ENCODE measurements around the gene ZDHHC11. TPM values are rescaled to one million over a fixed set of nuclear protein-coding genes. Genes with fewer than 3 reads are reported as not detected.
"Not testable (repeated sequence)": the region's sequence is repeated elsewhere in the genome, so short reads cannot be mapped to it uniquely, and the experiment has no call there.

The ZDHHC11 gene
- total RNA-seq, 1 experiment from 2014 or later: 0.50 TPM

GRCh38 chr5:880816-881550, 30.2 kb upstream of the ZDHHC11 start:
- DNase-seq (ENCODE audit: low spot score): no peak

GRCh38 chr5:878677-879076, 27.9 kb upstream of the ZDHHC11 start:
- not testable (repeated sequence) for DNase-seq (ENCODE audit: low spot score)

- no peak for DNase-seq (ENCODE audit: low spot score)
These were observed 27.3 kb upstream of the ZDHHC11 start for GRCh38 chr5:878125-878524.

GRCh38 chr5:876398-877365, 25.9 kb upstream of the ZDHHC11 start:
- DNase-seq (ENCODE audit: low spot score): no peak

- DNase-seq (ENCODE audit: low spot score): no peak
These were observed 25.1 kb upstream of the ZDHHC11 start for GRCh38 chr5:875931-876330.

GRCh38 chr5:873328-873727, 22.5 kb upstream of the ZDHHC11 start:
- DNase-seq (ENCODE audit: low spot score): no peak

GRCh38 chr5:872301-872700, 21.5 kb upstream of the ZDHHC11 start:
- no peak for DNase-seq (ENCODE audit: low spot score)

- no peak for DNase-seq (ENCODE audit: low spot score)
These were observed 21.0 kb upstream of the ZDHHC11 start for GRCh38 chr5:871596-872298.

- no peak for DNase-seq (ENCODE audit: low spot score)
These were observed 20.2 kb upstream of the ZDHHC11 start for GRCh38 chr5:870956-871355.

GRCh38 chr5:868428-869135, 17.8 kb upstream of the ZDHHC11 start:
- no peak for DNase-seq (ENCODE audit: low spot score)

- no peak for DNase-seq (ENCODE audit: low spot score)
These were observed 16.6 kb upstream of the ZDHHC11 start for GRCh38 chr5:867300-867870.

GRCh38 chr5:865771-866170, 15.0 kb upstream of the ZDHHC11 start:
- DNase-seq (ENCODE audit: low spot score): no peak

GRCh38 chr5:865168-865521, 14.4 kb upstream of the ZDHHC11 start:
- DNase-seq (ENCODE audit: low spot score): no peak

- DNase-seq (ENCODE audit: low spot score): no peak
These were observed 13.8 kb upstream of the ZDHHC11 start for GRCh38 chr5:864492-865167.

GRCh38 chr5:863244-863805, 12.5 kb upstream of the ZDHHC11 start:
- no peak for DNase-seq (ENCODE audit: low spot score)

- DNase-seq (ENCODE audit: low spot score): no peak
These were observed 11.8 kb upstream of the ZDHHC11 start for GRCh38 chr5:862367-863243.

GRCh38 chr5:861442-862366, 10.9 kb upstream of the ZDHHC11 start:
- no peak for DNase-seq (ENCODE audit: low spot score)

GRCh38 chr5:860506-861150, 9.8 kb upstream of the ZDHHC11 start:
- no peak for DNase-seq (ENCODE audit: low spot score)
